ENCODE measurements around the gene MLH1.

GRCh38 chr3:36957063-36957462 is 36.3 kb upstream of the MLH1 start:
- TF ChIP-seq CTCF (IDR thresholded peaks at IDR 0.05) (no peak), POLR2A (IDR thresholded peaks at IDR 0.05) (no peak)

Data from transverse colon (tissue), 3 donors.